Neural cell (in vitro differentiated cells): ENCODE data around the gene PPP6R1.

Experiments
- EP300 ChIP-seq: fragments of 450-650 bp; conservative IDR thresholded peaks from 2 replicates; pipeline ENCODE4 v1.6.1; 2014; ENCODE audit warnings: antibody characterized with exemption, mild to moderate bottlenecking, moderate library complexity; ENCODE audit not compliant: poor library complexity, severe bottlenecking
- EZH2 ChIP-seq: fragments of 200-600, 300-800 bp; shearing (Covaris generic), sonication (generic); IDR thresholded peaks from 2 replicates; pipeline ENCODE4 v1.6.1; 2014; ENCODE audit warnings: antibody characterized with exemption, low read length, borderline replicate concordance, mild to moderate bottlenecking; ENCODE audit not compliant: insufficient read depth, poor library complexity, severe bottlenecking
- MXI1 ChIP-seq: fragments of 450-650 bp; conservative IDR thresholded peaks from 2 replicates; pipeline ENCODE4 v1.6.1; 2014; ENCODE audit warnings: antibody characterized with exemption, mild to moderate bottlenecking; ENCODE audit not compliant: poor library complexity, severe bottlenecking
- POLR2AphosphoS5 ChIP-seq: IDR thresholded peaks from 2 replicates; pipeline ENCODE4 v1.6.1; 2012
- RAD21 ChIP-seq: fragments of 450-650 bp; conservative IDR thresholded peaks from 2 replicates; pipeline ENCODE4 v1.6.1; 2014; ENCODE audit warnings: antibody characterized with exemption, mild to moderate bottlenecking, moderate library complexity
- TAF1 ChIP-seq: IDR thresholded peaks from 2 replicates; pipeline ENCODE4 v1.6.1; 2012; ENCODE audit warnings: low read depth
- TF ChIP-seq, protein P1 (sequence below): IDR thresholded peaks from 2 replicates; pipeline ENCODE4 v1.6.1; 2012; ENCODE audit warnings: borderline replicate concordance
- TF ChIP-seq, protein P2 (sequence below): fragments of 450-650 bp; IDR thresholded peaks from 2 replicates; pipeline ENCODE4 v1.5.1; 2014; ENCODE audit warnings: antibody characterized with exemption, mild to moderate bottlenecking, moderate library complexity; ENCODE audit not compliant: poor library complexity, severe bottlenecking

DNA sequence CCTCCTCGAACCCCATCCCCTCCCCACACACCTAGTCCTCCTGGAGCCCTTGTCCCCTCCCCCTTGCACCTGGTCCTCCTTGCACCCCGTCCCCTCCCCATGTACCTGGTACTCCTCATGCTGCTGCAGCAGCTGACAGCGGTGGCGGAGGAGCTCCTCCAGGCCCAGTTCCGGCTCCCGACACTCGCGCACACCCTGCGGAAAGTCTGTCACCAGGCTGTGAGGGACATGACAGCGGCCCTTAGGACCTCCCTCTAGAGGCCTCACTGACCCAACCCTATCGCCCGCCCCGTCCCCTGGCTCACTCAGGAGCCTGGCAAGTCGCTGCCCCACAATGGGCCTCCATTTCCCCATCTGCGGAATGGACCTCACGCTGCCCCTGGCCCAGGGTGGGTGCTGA lies 6.4 kb upstream of the PPP6R1 start:
- TF ChIP-seq, protein P1, sequence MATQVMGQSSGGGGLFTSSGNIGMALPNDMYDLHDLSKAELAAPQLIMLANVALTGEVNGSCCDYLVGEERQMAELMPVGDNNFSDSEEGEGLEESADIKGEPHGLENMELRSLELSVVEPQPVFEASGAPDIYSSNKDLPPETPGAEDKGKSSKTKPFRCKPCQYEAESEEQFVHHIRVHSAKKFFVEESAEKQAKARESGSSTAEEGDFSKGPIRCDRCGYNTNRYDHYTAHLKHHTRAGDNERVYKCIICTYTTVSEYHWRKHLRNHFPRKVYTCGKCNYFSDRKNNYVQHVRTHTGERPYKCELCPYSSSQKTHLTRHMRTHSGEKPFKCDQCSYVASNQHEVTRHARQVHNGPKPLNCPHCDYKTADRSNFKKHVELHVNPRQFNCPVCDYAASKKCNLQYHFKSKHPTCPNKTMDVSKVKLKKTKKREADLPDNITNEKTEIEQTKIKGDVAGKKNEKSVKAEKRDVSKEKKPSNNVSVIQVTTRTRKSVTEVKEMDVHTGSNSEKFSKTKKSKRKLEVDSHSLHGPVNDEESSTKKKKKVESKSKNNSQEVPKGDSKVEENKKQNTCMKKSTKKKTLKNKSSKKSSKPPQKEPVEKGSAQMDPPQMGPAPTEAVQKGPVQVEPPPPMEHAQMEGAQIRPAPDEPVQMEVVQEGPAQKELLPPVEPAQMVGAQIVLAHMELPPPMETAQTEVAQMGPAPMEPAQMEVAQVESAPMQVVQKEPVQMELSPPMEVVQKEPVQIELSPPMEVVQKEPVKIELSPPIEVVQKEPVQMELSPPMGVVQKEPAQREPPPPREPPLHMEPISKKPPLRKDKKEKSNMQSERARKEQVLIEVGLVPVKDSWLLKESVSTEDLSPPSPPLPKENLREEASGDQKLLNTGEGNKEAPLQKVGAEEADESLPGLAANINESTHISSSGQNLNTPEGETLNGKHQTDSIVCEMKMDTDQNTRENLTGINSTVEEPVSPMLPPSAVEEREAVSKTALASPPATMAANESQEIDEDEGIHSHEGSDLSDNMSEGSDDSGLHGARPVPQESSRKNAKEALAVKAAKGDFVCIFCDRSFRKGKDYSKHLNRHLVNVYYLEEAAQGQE, result no peak
- TF ChIP-seq RAD21 (no peak), EP300 (no peak), EZH2 (no peak), TAF1 (no peak), POLR2AphosphoS5 (no peak), MXI1 (no peak)
- TF ChIP-seq, protein P2, sequence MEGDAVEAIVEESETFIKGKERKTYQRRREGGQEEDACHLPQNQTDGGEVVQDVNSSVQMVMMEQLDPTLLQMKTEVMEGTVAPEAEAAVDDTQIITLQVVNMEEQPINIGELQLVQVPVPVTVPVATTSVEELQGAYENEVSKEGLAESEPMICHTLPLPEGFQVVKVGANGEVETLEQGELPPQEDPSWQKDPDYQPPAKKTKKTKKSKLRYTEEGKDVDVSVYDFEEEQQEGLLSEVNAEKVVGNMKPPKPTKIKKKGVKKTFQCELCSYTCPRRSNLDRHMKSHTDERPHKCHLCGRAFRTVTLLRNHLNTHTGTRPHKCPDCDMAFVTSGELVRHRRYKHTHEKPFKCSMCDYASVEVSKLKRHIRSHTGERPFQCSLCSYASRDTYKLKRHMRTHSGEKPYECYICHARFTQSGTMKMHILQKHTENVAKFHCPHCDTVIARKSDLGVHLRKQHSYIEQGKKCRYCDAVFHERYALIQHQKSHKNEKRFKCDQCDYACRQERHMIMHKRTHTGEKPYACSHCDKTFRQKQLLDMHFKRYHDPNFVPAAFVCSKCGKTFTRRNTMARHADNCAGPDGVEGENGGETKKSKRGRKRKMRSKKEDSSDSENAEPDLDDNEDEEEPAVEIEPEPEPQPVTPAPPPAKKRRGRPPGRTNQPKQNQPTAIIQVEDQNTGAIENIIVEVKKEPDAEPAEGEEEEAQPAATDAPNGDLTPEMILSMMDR, result no peak
